Testis (tissue), 3 donors: ENCODE measurements around the gene DIP2B. TPM values are rescaled to one million over a fixed set of nuclear protein-coding genes. Genes with fewer than 3 reads are reported as not detected.

Experiments used
- DNase-seq: peaks from one replicate; pipeline ENCODE4 v3.0.0-alpha.2; 2019
- H3K27ac ChIP-seq, 2 donors: fragments of 200-600 bp; sonication (generic); one replicate each; pipeline ENCODE4 v1.5.1; 2019
- H3K27me3 ChIP-seq: fragments of 200-600 bp; sonication (generic); one replicate; pipeline ENCODE4 v1.5.1; 2019
- H3K36me3 ChIP-seq: fragments of 200-600 bp; sonication (generic); one replicate; pipeline ENCODE4 v1.5.1; 2017; ENCODE audit warnings: low read depth; ENCODE audit errors: missing control alignments
- H3K4me1 ChIP-seq: fragments of 200-600 bp; sonication (generic); one replicate; pipeline ENCODE4 v1.5.1; 2019
- H3K4me3 ChIP-seq, 2 donors: fragments of 200-600 bp; sonication (generic); one replicate each; pipeline ENCODE4 v1.5.1; 2017 to 2019
- H3K9me3 ChIP-seq: fragments of 200-600 bp; sonication (generic); one replicate; pipeline ENCODE4 v1.5.1; 2017
- CTCF ChIP-seq, 3 experiments: fragments of 450-650 bp in 2 of 3; fragments of 200-600 bp in 1 of 3; sonication (generic) in 1 of 3; IDR thresholded peaks; one replicate each; pipeline ENCODE4 v1.5.1; 2016 to 2019; ENCODE audit warnings: antibody characterized with exemption in 3 of 3, mild to moderate bottlenecking in 2 of 3, moderate library complexity in 1 of 3
- POLR2A ChIP-seq: fragments of 450-650 bp; IDR thresholded peaks from one replicate; pipeline ENCODE4 v1.6.1; 2017; ENCODE audit warnings: antibody characterized with exemption, mild to moderate bottlenecking, moderate library complexity
- WGBS, 2 donors: methylation state at CpG; one replicate each; pipeline ENCODE4 v1.1.5; 2018; 5-methylcytosine and 5-hydroxymethylcytosine counted together
- intact Hi-C: fragments of 100-400 bp; cut with DNase I; formaldehyde crosslinking; loops from one replicate; pipeline ENCODE4 v1.15.1; 2023; ENCODE audit warnings: low total_unique reads
- polyA plus RNA-seq: library from polyadenylated mRNA; stranded (reverse); fragments of 350-450 nt; fragmentation: Illumina TruSeq; extraction: RNeasy Lipid Tissue Mini Kit (QIAGEN cat#74804); gene quantifications from one replicate; pipeline ENCODE4 v1.2.3, GENCODE V29; 2014; ENCODE audit warnings: low read depth, low replicate concordance; ENCODE audit not compliant: insufficient read depth
- total RNA-seq, 2 donors: library from RNA; depleted of rRNA; stranded (reverse); fragments of >200 nt; gene quantifications; one replicate each; pipeline ENCODE4 v1.2.3, GENCODE V29; 2016

Gene DIP2B
- total and polyA plus RNA-seq, 3 donors from 2014 or later, result 19.1 to 57.1 (median 43.5) TPM

GRCh38 chr12:50659690-50660424 lies 155.1 kb downstream of the DIP2B start:
- no peak for DNase-seq
- no peaks in the 10 kb centered on the region for H3K9me3 ChIP-seq
- WGBS, 2 donors, result 80 to 92% methylated on average over 6 of the region's 6 CpGs
- no peak for TF ChIP-seq CTCF (IDR thresholded peaks at IDR 0.05)
- no peak for TF ChIP-seq POLR2A
- no peak overlapping the region for H3K27ac ChIP-seq
- intact Hi-C loops, result no loop called here
- no peak overlapping the region for H3K4me3 ChIP-seq
- H3K27me3 ChIP-seq, result no peaks in the 10 kb centered on the region
- no peaks in the 10 kb centered on the region for H3K36me3 ChIP-seq
- peaks cover 13% of the 10 kb centered on the region for H3K4me1 ChIP-seq

- Histone ChIP-seq H3K4me3 (no peak overlapping the region), H3K27me3 (no peaks in the 10 kb centered on the region), H3K36me3 (no peaks in the 10 kb centered on the region), H3K9me3 (no peaks in the 10 kb centered on the region), H3K27ac (no peak overlapping the region), H3K4me1 (peaks cover 13% of the 10 kb centered on the region)
- TF ChIP-seq POLR2A, result no peak
- no peak for TF ChIP-seq CTCF (IDR thresholded peaks at IDR 0.05)
- 78 to 83% methylated on average over 2 of the region's 2 CpGs for WGBS, 2 donors
- intact Hi-C loops, result no loop called here
- no peak for DNase-seq
Observed at GRCh38 chr12:50660425-50660822, 155.6 kb downstream of the DIP2B start.

GRCh38 chr12:50661300-50662115 lies 156.7 kb downstream of the DIP2B start:
- no peak overlapping the region for H3K4me3 ChIP-seq
- no peaks in the 10 kb centered on the region for H3K27me3 ChIP-seq
- peaks cover 13% of the 10 kb centered on the region for H3K4me1 ChIP-seq
- no peaks in the 10 kb centered on the region for H3K36me3 ChIP-seq
- DNase-seq, result no peak
- no peak for TF ChIP-seq CTCF (IDR thresholded peaks at IDR 0.05)
- peak overlapping the region in 1 of 2 donors; percentile 38 for H3K27ac ChIP-seq
- intact Hi-C loops, result no loop called here
- H3K9me3 ChIP-seq, result no peaks in the 10 kb centered on the region
- 35 to 41% methylated on average over 7 of the region's 7 CpGs for WGBS, 2 donors

- peak overlapping the region in 1 of 2 donors; percentile 38 for H3K27ac ChIP-seq
- no peaks in the 10 kb centered on the region for H3K9me3 ChIP-seq
- no peaks in the 10 kb centered on the region for H3K27me3 ChIP-seq
- H3K36me3 ChIP-seq, result no peaks in the 10 kb centered on the region
- intact Hi-C loops, result no loop called here
- no peak for TF ChIP-seq CTCF (IDR thresholded peaks at IDR 0.05)
- TF ChIP-seq POLR2A, result no peak
- H3K4me1 ChIP-seq, result peaks cover 13% of the 10 kb centered on the region
- WGBS, 2 donors, result 68 to 90% methylated on average over 1 of the region's 1 CpG
- no peak for DNase-seq
- no peak overlapping the region for H3K4me3 ChIP-seq
Observed at GRCh38 chr12:50662116-50662510, 157.3 kb downstream of the DIP2B start.
